Skeletal muscle cell (primary cell): ENCODE measurements around the gene MUSK.
"Not testable (repeated sequence)": the region's sequence is repeated elsewhere in the genome, so short reads cannot be mapped to it uniquely, and the experiment has no call there.

Experiments used
- DNase-seq: peaks from one replicate; pipeline ENCODE4 v3.0.0-alpha.2; 2010; ENCODE audit warnings: low read depth
- H3K4me3 ChIP-seq: 2 replicates; pipeline ENCODE4 v1.5.1; 2011; ENCODE audit warnings: low read depth, mild to moderate bottlenecking, control low read depth, low read length, moderate library complexity

MUSK gene

GRCh38 chr9:110688329-110688728 is 19.7 kb downstream of the MUSK start:
- no peak for DNase-seq
- H3K4me3 ChIP-seq: no peak overlapping the region

- DNase-seq: no peak
- no peak overlapping the region for H3K4me3 ChIP-seq
Measured at GRCh38 chr9:110691002-110691549, 22.5 kb downstream of the MUSK start.

GRCh38 chr9:110695846-110696245 is 27.3 kb downstream of the MUSK start:
- not testable (repeated sequence) for H3K4me3 ChIP-seq
- peak; percentile 43 for DNase-seq

GRCh38 chr9:110700953-110701352 is 32.4 kb downstream of the MUSK start:
- DNase-seq: no peak
- H3K4me3 ChIP-seq: no peak overlapping the region

GRCh38 chr9:110703669-110704068 is 35.1 kb downstream of the MUSK start:
- no peak for DNase-seq

GRCh38 chr9:110707419-110707818 is 38.8 kb downstream of the MUSK start:
- DNase-seq: no peak
- H3K4me3 ChIP-seq: no peak overlapping the region

More at GRCh38 chr9:110703669-110704068, 35.1 kb downstream of the MUSK start:
- H3K4me3 ChIP-seq: no peak overlapping the region

GRCh38 chr9:110710420-110710819 is 41.8 kb downstream of the MUSK start:
- no peak overlapping the region for H3K4me3 ChIP-seq
- DNase-seq: no peak

- H3K4me3 ChIP-seq: no peak overlapping the region
- DNase-seq: no peak
Measured at GRCh38 chr9:110712955-110713354, 44.4 kb downstream of the MUSK start.

- no peak overlapping the region for H3K4me3 ChIP-seq
Measured at GRCh38 chr9:110714314-110714713, 45.7 kb downstream of the MUSK start.

GRCh38 chr9:110728058-110728457 is 59.5 kb downstream of the MUSK start:
- no peak for DNase-seq
- H3K4me3 ChIP-seq: no peak overlapping the region

More at GRCh38 chr9:110714314-110714713, 45.7 kb downstream of the MUSK start:
- no peak for DNase-seq

GRCh38 chr9:110729641-110730040 is 61.0 kb downstream of the MUSK start:
- no peak for DNase-seq
- H3K4me3 ChIP-seq: no peak overlapping the region

GRCh38 chr9:110731437-110732028 is 62.9 kb downstream of the MUSK start:
- no peak overlapping the region for H3K4me3 ChIP-seq
- no peak for DNase-seq

- no peak overlapping the region for H3K4me3 ChIP-seq
- no peak for DNase-seq
Measured at GRCh38 chr9:110738982-110739381, 70.4 kb downstream of the MUSK start.

GRCh38 chr9:110742741-110743371 is 74.3 kb downstream of the MUSK start:
- H3K4me3 ChIP-seq: peak overlapping the region; percentile 19
- DNase-seq: peak; percentile 92

GRCh38 chr9:110744715-110745384 is 76.3 kb downstream of the MUSK start:
- no peak overlapping the region for H3K4me3 ChIP-seq
- DNase-seq: peak; percentile 99

GRCh38 chr9:110745676-110746075 is 77.1 kb downstream of the MUSK start:
- H3K4me3 ChIP-seq: no peak overlapping the region
- DNase-seq: no peak

GRCh38 chr9:110746211-110746930 is 77.8 kb downstream of the MUSK start:
- DNase-seq: no peak
- H3K4me3 ChIP-seq: no peak overlapping the region

GRCh38 chr9:110748251-110748893 is 79.8 kb downstream of the MUSK start:
- no peak overlapping the region for H3K4me3 ChIP-seq
- DNase-seq: no peak

GRCh38 chr9:110750272-110750671 is 81.7 kb downstream of the MUSK start:
- no peak overlapping the region for H3K4me3 ChIP-seq
- no peak for DNase-seq
